B cell (primary cell): ENCODE results near the gene NCAM1.

Experiments used
- CTCF ChIP-seq: fragments of 200-600 bp; IDR thresholded peaks from one replicate; pipeline ENCODE4 v1.8.0; 2022; ENCODE audit warnings: antibody characterized with exemption, mild to moderate bottlenecking
- EZH2 ChIP-seq: IDR thresholded peaks from 2 replicates; pipeline ENCODE4 v1.6.1; 2012; ENCODE audit warnings: borderline replicate concordance, low read depth, mild to moderate bottlenecking, moderate library complexity, low read length; ENCODE audit not compliant: insufficient read depth, poor library complexity, severe bottlenecking

- TF ChIP-seq EZH2 (no peak), CTCF (no peak)
These were observed 213.7 kb downstream of the NCAM1 start for GRCh38 chr11:113174882-113175281.
